DND-41 (cell line): ENCODE results near the gene CTSE.

ENCODE experiments used
- CTCF ChIP-seq: IDR thresholded peaks from 2 replicates; pipeline ENCODE4 v1.5.1; 2012; ENCODE audit warnings: borderline replicate concordance, low read length, moderate library complexity, mild to moderate bottlenecking; ENCODE audit not compliant: poor library complexity, severe bottlenecking; ENCODE audit errors: extremely low read depth
- EZH2 ChIP-seq: IDR thresholded peaks from 3 replicates; pipeline ENCODE4 v1.6.1; 2012; ENCODE audit warnings: borderline replicate concordance, low read depth, mild to moderate bottlenecking, moderate library complexity, low read length, inconsistent platforms; ENCODE audit not compliant: severe bottlenecking

GRCh38 chr1:206065547-206066145 is 42.0 kb upstream of the CTSE start:
- TF ChIP-seq CTCF: no peak
- no peak for TF ChIP-seq EZH2
